Measurements from ENCODE around the gene TBC1D17. TPM values are rescaled to one million over a fixed set of nuclear protein-coding genes. Genes with fewer than 3 reads are reported as not detected.
A peak's percentile ranks its signal among the peaks of the same experiment; 100 is the strongest.

The TBC1D17 gene
- total and polyA plus RNA-seq, 2 of the 13 experiments (the other 11 are each of a cell fraction or from before 2014, with no cell fraction given), result 9.7 to 16.9 TPM

- H3K4me2 ChIP-seq (ENCODE audit: low read depth, low read length), result no peak overlapping the region
- peaks cover 24% of the 10 kb centered on the region for H3K79me2 ChIP-seq (ENCODE audit: insufficient read depth, low read length)
- no peaks in the 10 kb centered on the region; a peak in 1 of 5 replicates for H3K27me3 ChIP-seq (ENCODE audit: control insufficient read depth in 1 of 2, insufficient read depth in 2 of 2, low read length in 2 of 2)
- BruUV-seq (replicated peaks), result no TSS peak
- no peaks in the 10 kb centered on the region for H3K9me3 ChIP-seq (ENCODE audit: low read length)
- H3K36me3 ChIP-seq (replicated peaks in 1 of 2; ENCODE audit: control insufficient read depth in 1 of 2, insufficient read depth in 2 of 2, low read length in 2 of 2), result peaks cover 37 to 64% of the 10 kb centered on the region in 2 experiments; a peak in 4 of 5 replicates
- over 99% methylated on average over 16 of the region's 21 CpGs for WGBS (ENCODE audit: low lambda C conversion rate)
- intact Hi-C loops (cut with micrococcal nuclease; ENCODE audit: unreplicated experiment), result no loop called here
- FAIRE-seq (no peak), ATAC-seq (no peak), DNase-seq (ENCODE audit: low spot score) (no peak)
- TF ChIP-seq ZKSCAN8 (CRISPR knock-in tag; IDR thresholded peaks at IDR 0.05; ENCODE audit: borderline replicate concordance) (peak; percentile 57; the same call in 1 of the 2 replicates), ZNF431 (CRISPR knock-in tag; IDR thresholded peaks at IDR 0.05; ENCODE audit: borderline replicate concordance, low read depth) (no peak), POLR2A (IDR thresholded peaks at IDR 0.05; ENCODE audit: insufficient read depth in 1 of 2, low read depth in 2 of 2, low read length in 2 of 2) (0 out of 4 replicates have a peak, but pooled peaks of 1 of the 2 experiments have one; percentile 30), AGO1 (IDR thresholded peaks at IDR 0.05; ENCODE audit: low read depth, low read length, poor library complexity, severe bottlenecking) (peak; percentile 64), STAT6 (CRISPR knock-in tag; IDR thresholded peaks at IDR 0.05; ENCODE audit: borderline replicate concordance) (no peak), POLR2G (IDR thresholded peaks at IDR 0.05; ENCODE audit: low read depth, low read length) (peak; percentile 61), SP4 (CRISPR knock-in tag; IDR thresholded peaks at IDR 0.05) (no peak)
- ChIA-PET POLR2A (no interaction called here), CTCF (ENCODE audit: low intra/inter-chr PET ratio, low total read pairs) (no interaction called here)
- no peak overlapping the region for H3K27ac ChIP-seq (ENCODE audit: extremely low read length, insufficient read depth, low read length)
- peaks cover 23% of the 10 kb centered on the region for H4K20me1 ChIP-seq (ENCODE audit: insufficient read depth, low read length)
- H3K4me3 ChIP-seq (replicated peaks in 1 of 3; ENCODE audit: insufficient read depth in 1 of 3, low read depth in 2 of 3, low read length in 3 of 3), result no peak overlapping the region
- peaks cover 21% of the 10 kb centered on the region for H3K4me1 ChIP-seq (ENCODE audit: insufficient read depth, low read length)
- in situ Hi-C loops (cut with HindIII; ENCODE audit: extremely low pct_ligation_motif_present, low pct_unique_long_range_greater_than_20kb), result no loop called here
- no peak overlapping the region for H2AFZ ChIP-seq (ENCODE audit: low read length)
- no peak overlapping the region for H3K9ac ChIP-seq (ENCODE audit: insufficient read depth, low read depth, low read length)
These were observed 21.6 kb upstream of the TBC1D17 start for GRCh38 chr19:49855676-49856573.
